ENCODE data around the gene GPR101.
A peak's percentile ranks its signal among the peaks of the same experiment; 100 is the strongest.

GPR101 gene

GRCh38 chrX:137033774-137034507 lies at the start of gene GPR101:
TSS of gene GPR101 (minus strand) at chrX:137033995. CDS start at chrX:137031674, 2,321 bp downstream.
- peak in 7 of 56 donors; percentile 0 to 11 (median 5) for DNase-seq

GRCh38 chrX:137081239-137081638 lies 47.4 kb upstream of the GPR101 start:
- no peak for DNase-seq

- no peak for DNase-seq
Observed at GRCh38 chrX:137072396-137072795, 38.6 kb upstream of the GPR101 start.

GRCh38 chrX:137071596-137071995 lies 37.8 kb upstream of the GPR101 start:
- DNase-seq = no peak

- DNase-seq = no peak
Observed at GRCh38 chrX:137067147-137067546, 33.4 kb upstream of the GPR101 start.

- DNase-seq = no peak
Observed at GRCh38 chrX:137062915-137063617, 29.3 kb upstream of the GPR101 start.

- no peak for DNase-seq
Observed at GRCh38 chrX:137058339-137059127, 24.7 kb upstream of the GPR101 start.

- DNase-seq = peak in 9 of 56 donors; percentile 1 to 26 (median 6)
Observed at GRCh38 chrX:137052643-137053235, 18.9 kb upstream of the GPR101 start.

GRCh38 chrX:137051978-137052642 lies 18.3 kb upstream of the GPR101 start:
- DNase-seq = peak in 48 of 56 donors; percentile 1 to 72 (median 23)

- no peak for DNase-seq
Observed at GRCh38 chrX:137044893-137045292, 11.1 kb upstream of the GPR101 start.

GRCh38 chrX:137043736-137044135 lies 9.9 kb upstream of the GPR101 start:
- DNase-seq = peak in 5 of 56 donors; percentile 1 to 21 (median 13)

- no peak for DNase-seq
Observed at GRCh38 chrX:137041329-137041728, 7.5 kb upstream of the GPR101 start.

GRCh38 chrX:137040113-137040794 lies 6.5 kb upstream of the GPR101 start:
- DNase-seq = no peak

- no peak for DNase-seq
Observed at GRCh38 chrX:137034508-137034872, 695 bp upstream of the GPR101 start.

GRCh38 chrX:137032841-137033773 lies 688 bp downstream of the GPR101 start:
- DNase-seq = no peak

- DNase-seq = no peak
Observed at GRCh38 chrX:137032341-137032694, 1.5 kb downstream of the GPR101 start.

GRCh38 chrX:137031517-137032340 lies 2.1 kb downstream of the GPR101 start:
- peak in 26 of 56 donors; percentile 0 to 48 (median 14) for DNase-seq

- no peak for DNase-seq
Observed at GRCh38 chrX:137031039-137031438, 2.8 kb downstream of the GPR101 start.

Measured in nucleus accumbens (tissue), 56 donors.